ENCODE data around the gene CMTM6. TPM values are rescaled to one million over a fixed set of nuclear protein-coding genes. Genes with fewer than 3 reads are reported as not detected.
"Not testable (repeated sequence)": the region's sequence is repeated elsewhere in the genome, so short reads cannot be mapped to it uniquely, and the experiment has no call there.

The CMTM6 gene
- total RNA-seq, 1 experiment from 2014 or later, result 36.8 TPM

DNA sequence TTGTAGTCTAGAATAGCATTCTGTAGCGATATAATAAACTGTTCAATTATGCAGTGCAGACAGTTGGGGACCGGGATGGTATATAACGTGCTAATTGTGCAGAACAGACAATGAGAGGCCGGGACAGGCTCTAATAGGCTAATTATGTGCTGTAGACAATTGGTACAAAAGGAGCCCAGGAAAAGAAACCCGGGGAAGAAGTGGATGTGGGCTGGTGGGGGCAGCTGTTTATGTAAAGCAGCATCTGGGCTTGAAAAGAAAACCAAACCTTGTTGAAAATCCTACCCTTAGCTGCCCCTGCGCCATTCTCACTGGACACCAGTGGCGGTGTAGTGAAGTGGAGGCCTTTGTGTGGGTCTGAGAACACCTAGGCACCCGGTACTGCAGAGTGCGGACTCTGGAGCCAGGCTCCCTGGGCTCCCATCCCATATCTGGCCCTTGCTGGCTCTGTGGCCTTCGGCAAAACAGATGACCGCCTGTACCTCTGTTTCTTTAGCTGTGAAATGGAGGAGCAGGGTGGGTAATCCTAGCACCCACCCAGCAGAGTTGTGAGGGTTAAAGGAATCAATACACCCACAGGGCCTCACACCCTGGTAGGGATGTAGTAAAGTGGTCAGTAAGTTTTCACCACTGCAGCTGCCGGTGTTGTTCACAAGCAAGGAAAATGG is 51.5 kb downstream of the CMTM6 start:
- no peak for DNase-seq
- Histone ChIP-seq H3K9me3 (replicated peaks) (no peaks in the 10 kb centered on the region), H3K27me3 (no peaks in the 10 kb centered on the region), H3K4me3 (no peak overlapping the region), H3K4me1 (no peaks in the 10 kb centered on the region), H3K36me3 (no peaks in the 10 kb centered on the region), H3K27ac (no peak overlapping the region)

DNA sequence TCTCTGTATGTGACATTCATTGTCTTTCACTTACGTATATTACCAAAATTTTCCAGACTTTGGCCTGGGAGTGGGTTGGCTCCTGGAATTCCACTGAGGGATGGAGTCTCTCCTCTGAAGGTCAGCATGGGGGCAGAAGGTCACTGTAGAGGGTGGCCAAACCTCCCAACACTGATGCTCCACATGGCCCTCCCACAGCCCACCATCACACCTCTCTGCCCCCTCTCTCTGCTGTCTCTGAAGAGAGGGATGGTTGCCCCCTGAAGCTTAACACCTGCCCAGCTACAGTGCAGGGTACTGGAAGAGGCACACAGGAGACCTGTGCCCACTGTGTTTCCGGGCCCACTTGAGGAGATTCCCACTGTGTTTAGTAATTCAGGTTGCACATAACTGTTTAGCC is 52.2 kb downstream of the CMTM6 start:
- no peaks in the 10 kb centered on the region for H3K9me3 ChIP-seq (replicated peaks)
- H3K27ac ChIP-seq, result no peak overlapping the region
- H3K36me3 ChIP-seq, result no peaks in the 10 kb centered on the region
- DNase-seq, result no peak
- no peak overlapping the region for H3K4me3 ChIP-seq
- H3K4me1 ChIP-seq, result no peaks in the 10 kb centered on the region
- H3K27me3 ChIP-seq, result no peaks in the 10 kb centered on the region

DNA sequence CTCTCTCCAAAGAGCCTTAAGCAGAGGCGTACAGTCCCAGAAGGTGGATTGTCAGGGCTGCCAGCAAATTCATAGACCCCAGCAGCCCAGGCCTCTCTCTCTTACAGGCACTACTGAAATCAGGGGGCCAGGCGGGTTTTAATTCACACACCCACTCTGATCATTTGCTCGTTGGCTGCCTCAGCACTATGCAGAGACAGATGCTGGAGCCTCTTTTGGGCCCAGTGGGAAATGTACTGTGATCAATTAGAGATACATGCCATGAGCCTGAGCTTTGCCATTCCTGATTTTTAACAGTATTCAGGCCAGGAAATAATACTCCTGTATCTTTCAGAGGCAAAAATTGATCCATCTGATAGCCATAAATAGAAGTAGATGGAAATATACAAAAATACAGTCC is 53.0 kb downstream of the CMTM6 start:
- Histone ChIP-seq H3K27me3 (no peaks in the 10 kb centered on the region), H3K4me1 (no peaks in the 10 kb centered on the region), H3K4me3 (no peak overlapping the region), H3K27ac (no peak overlapping the region), H3K9me3 (replicated peaks) (no peaks in the 10 kb centered on the region), H3K36me3 (no peaks in the 10 kb centered on the region)
- DNase-seq, result no peak

DNA sequence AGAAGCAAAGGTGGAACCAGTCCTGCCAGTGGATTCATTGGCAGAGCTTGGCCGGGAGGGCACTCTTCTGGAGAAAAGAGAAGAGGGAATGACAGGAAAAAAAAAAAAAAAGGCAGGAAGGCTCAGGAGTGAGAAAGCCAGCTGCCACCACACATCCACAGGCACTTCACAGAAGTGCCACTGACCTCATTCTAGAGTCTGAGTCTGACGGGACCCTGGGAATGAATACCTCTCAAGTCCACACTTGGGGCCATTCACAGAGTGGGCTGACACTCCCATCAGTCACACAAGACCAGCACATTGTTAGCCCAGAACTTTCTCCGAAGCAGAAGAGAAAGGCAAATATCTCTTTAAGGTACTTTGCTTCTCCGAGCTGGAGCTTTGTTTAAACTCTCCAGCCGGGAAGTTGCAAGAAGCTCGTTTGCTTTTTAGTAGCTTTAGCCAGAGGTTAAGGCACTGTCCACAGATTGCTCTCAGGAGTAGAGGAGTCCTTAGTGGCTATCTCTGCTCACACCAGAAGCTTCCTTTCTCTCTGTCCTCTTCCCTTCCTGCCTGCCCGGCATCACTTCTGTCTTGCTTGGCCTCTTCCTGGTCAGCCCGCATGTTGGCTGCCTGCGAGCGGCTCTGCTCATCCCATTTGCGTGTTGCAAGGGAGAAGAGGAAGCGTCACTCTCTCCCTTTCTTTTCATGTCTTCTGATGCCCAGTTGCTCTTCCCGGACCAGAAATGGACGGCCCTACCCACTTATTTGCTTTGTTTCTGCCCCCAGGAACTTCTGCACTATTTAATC is 53.8 kb downstream of the CMTM6 start:
- no peaks in the 10 kb centered on the region for H3K27me3 ChIP-seq
- peak in 1 of 2 experiments; percentile 42 for DNase-seq
- H3K36me3 ChIP-seq, result no peaks in the 10 kb centered on the region
- no peaks in the 10 kb centered on the region for H3K4me1 ChIP-seq
- H3K9me3 ChIP-seq (replicated peaks), result no peaks in the 10 kb centered on the region
- no peak overlapping the region for H3K27ac ChIP-seq
- no peak overlapping the region for H3K4me3 ChIP-seq

DNA sequence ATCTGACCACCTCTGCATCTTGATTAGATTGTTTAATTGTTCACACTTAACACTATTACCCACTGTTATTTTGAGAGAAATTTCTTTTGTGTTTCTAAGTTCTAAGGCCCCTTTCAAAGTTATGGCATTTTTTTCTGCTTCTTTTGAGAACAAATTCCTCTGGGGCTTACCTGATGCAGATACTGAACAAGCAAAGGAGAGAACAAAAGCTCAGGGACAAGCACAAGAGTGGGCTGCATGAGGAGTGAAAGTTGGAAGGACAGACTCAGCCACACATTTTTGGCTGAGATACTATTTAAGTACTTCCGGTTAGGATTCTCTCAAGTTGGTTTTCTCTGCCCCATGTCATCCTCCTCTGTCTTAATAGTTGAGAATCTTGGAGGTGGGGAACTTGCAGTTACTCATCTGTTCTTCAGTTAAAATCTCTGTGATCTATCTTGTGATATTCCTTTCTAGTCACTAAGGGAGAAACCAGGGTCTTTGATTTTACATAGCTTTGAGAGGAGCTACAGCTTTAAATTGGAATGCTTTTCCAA is 54.7 kb downstream of the CMTM6 start:
- H3K27ac ChIP-seq, result no peak overlapping the region
- no peak overlapping the region for H3K4me3 ChIP-seq
- no peaks in the 10 kb centered on the region for H3K36me3 ChIP-seq
- H3K9me3 ChIP-seq (replicated peaks), result no peaks in the 10 kb centered on the region
- no peak for DNase-seq
- H3K4me1 ChIP-seq, result no peaks in the 10 kb centered on the region
- H3K27me3 ChIP-seq, result no peaks in the 10 kb centered on the region

DNA sequence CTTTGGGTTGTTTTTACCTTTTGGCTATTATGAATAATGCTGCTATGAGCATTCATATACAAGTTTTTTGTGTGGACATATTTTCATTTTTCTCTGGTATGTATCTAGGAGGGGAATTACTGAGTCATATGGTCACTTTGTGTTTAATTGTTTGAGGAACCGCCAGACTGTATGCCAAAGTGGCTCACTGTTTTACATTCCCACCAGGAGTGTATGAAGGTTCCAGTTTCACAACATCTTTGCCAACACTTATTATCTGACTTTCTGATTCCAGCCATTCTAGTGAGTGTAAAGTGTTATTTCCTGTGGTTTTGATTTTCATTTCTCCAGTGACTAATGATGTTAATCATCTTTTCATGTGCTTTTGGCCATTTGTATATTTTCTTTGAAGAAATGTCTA is 59.2 kb downstream of the CMTM6 start:
- H3K4me1 ChIP-seq, result no peaks in the 10 kb centered on the region
- no peaks in the 10 kb centered on the region for H3K27me3 ChIP-seq
- DNase-seq, result no peak
- no peaks in the 10 kb centered on the region for H3K36me3 ChIP-seq
- no peak overlapping the region for H3K27ac ChIP-seq
- no peak overlapping the region for H3K4me3 ChIP-seq
- no peaks in the 10 kb centered on the region for H3K9me3 ChIP-seq (replicated peaks)

DNA sequence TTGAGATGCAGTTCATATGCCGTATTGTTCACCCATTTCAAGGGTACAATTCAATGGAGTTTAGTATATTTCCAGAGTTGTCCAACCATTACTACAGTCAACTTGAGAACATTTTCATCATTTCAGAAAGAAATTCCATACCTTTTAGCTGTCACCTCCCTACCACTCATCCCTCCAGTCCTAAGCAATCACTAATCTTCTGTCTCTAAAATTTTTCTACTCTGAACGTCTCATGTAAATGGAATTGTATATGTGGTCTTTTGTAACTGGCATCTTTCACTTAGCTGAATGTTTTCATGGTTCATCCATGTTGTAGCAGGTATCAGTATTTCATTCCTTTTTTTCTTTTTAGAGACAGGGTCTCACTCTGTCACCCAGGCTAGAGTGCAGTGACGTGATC is 59.9 kb downstream of the CMTM6 start:
- Histone ChIP-seq H3K9me3 (replicated peaks) (no peaks in the 10 kb centered on the region), H3K36me3 (no peaks in the 10 kb centered on the region), H3K4me3 (no peak overlapping the region), H3K27me3 (no peaks in the 10 kb centered on the region), H3K4me1 (no peaks in the 10 kb centered on the region), H3K27ac (no peak overlapping the region)
- no peak for DNase-seq

DNA sequence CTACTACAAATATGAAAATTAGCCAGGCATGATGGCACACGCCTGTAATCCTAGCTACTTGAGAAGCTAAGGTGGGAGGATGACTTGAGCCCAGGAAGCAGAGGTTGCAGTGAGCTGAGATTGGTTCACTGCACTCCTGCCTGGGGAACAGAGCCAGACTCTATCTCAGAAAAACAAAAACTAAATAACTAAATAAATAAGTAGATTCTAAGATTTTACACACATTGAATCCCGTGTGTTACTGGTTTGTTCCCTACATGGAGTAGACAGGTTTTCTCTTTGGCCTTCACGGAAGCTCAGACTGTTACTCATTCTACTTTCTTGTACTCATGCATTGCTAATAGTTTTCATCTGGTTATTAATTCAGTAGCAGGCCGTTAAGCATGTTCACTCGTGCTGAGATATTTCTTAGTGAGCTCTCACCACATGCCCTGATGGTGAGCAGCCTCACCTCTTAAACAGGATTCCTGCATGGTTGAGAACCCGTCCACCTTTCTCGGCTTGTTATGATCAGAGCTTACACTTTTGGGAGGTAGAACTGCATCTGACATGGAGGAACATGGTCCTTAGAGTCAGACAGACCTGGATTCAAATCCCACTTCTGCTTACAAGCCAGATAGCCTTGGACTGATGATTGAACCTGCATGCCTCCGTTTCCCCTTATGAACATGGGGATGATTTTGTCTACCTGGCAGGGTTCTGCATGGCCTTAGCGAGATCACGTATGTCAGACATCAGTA is 61.9 kb downstream of the CMTM6 start:
- Histone ChIP-seq H3K36me3 (no peaks in the 10 kb centered on the region), H3K4me3 (no peak overlapping the region), H3K27ac (no peak overlapping the region), H3K4me1 (no peaks in the 10 kb centered on the region), H3K9me3 (replicated peaks) (no peaks in the 10 kb centered on the region), H3K27me3 (no peaks in the 10 kb centered on the region)
- DNase-seq, result no peak

DNA sequence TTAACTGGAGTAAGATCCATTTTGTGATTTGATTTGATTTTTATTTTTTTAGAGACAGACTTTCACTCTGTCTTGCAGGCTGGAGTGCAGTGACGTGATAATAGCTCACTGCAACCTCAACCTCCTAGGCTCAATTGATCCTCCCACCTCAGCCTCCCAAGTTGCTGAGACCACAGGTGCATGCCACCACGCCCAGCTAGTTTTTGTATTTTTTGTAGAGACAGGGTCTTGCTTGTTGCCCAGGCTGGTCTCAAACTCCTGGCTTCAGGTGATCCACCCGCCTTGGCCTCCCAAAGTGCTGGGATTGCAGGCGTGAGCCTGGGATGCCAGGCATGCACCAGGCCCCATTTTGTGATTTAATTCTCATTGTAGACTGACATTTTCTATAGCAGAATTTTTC is 63.2 kb downstream of the CMTM6 start:
- not testable (repeated sequence) for DNase-seq; H3K27me3 ChIP-seq; H3K4me1 ChIP-seq; H3K9me3 ChIP-seq (replicated peaks); H3K27ac ChIP-seq; H3K36me3 ChIP-seq; H3K4me3 ChIP-seq

DNA sequence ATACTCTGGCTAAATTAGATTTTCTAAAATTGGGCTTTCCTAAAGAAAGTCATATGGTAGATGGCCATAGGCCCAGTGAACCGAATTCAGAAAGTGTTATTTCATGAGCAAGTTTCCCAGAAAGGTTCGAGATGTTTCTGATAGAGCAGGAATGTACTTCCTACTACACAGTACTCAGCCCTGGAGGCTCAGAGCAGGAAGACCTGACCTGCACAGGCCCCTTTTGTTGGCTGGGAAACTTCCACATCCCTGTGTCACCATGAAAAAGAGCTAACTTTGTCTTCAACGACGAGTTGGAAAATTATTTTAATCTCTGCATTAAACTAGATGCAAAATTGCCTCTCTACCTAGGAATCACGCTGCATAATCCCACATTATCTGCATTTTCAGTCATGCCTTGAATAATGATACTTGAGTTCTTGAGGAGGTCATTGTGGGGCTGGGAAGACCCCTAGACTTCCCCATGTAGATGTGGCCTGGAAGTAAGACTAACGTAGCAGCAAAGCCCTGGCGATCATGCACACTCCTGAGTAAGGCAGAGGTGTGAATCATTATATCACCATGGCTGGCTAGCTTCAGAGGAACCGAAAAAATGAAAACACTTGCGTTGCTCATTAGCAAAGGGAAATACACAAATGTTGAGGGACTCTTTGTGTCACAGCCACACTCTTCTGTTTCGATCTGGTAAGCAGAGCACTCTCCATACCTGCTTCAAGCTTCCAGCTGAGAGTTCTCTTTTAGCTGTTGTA is 63.9 kb downstream of the CMTM6 start:
- Histone ChIP-seq H3K4me3 (no peak overlapping the region), H3K27ac (no peak overlapping the region), H3K27me3 (no peaks in the 10 kb centered on the region), H3K36me3 (no peaks in the 10 kb centered on the region), H3K9me3 (replicated peaks) (no peaks in the 10 kb centered on the region), H3K4me1 (no peaks in the 10 kb centered on the region)
- DNase-seq, result no peak

DNA sequence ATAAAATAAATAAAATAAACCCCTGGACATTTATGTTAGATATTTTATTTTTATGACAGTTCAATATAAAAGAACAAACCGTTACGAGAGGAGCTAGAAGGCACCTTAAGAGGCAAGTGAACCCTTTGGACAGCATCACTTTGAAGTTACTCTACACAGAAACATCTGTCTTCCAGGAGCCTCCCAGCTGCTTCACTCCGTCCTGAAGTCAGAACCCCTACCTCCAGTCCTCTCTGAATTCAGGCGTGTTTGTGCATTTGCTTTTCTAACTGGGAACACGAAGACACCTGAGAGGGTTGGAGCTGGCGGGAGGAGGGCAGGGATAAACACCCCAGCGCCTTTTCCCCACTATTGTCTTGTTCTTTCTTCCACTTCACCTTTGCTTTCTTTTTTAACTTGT is 64.8 kb downstream of the CMTM6 start:
- H3K9me3 ChIP-seq (replicated peaks), result no peaks in the 10 kb centered on the region

DNA sequence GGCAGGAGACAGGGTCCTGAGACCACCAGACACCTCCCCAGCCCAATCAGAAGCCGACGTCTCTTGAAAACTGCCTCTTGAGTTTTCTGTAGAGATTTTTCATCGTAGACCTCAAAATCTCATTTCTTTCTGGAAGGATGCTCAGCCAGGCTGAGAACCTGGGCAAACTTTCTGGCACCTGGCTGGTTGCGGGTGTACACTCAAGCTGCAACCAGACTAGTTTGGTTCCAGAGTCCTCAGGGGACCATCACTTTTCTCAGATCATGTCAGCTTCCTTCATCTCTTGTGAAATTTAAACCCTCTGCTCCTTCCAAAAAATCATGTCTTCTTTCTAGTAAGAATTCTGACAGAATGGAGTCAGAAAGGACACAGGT is 65.8 kb downstream of the CMTM6 start:
- no peaks in the 10 kb centered on the region for H3K27me3 ChIP-seq
- H3K9me3 ChIP-seq (replicated peaks), result no peaks in the 10 kb centered on the region
- no peak for DNase-seq
- no peaks in the 10 kb centered on the region for H3K36me3 ChIP-seq
- H3K4me3 ChIP-seq, result no peak overlapping the region
- no peak overlapping the region for H3K27ac ChIP-seq
- H3K4me1 ChIP-seq, result no peaks in the 10 kb centered on the region

More for the DNA sequence above, 64.8 kb downstream of the CMTM6 start:
- Histone ChIP-seq H3K36me3 (no peaks in the 10 kb centered on the region), H3K4me3 (no peak overlapping the region), H3K27ac (no peak overlapping the region), H3K27me3 (no peaks in the 10 kb centered on the region), H3K4me1 (no peaks in the 10 kb centered on the region)
- DNase-seq, result no peak

DNA sequence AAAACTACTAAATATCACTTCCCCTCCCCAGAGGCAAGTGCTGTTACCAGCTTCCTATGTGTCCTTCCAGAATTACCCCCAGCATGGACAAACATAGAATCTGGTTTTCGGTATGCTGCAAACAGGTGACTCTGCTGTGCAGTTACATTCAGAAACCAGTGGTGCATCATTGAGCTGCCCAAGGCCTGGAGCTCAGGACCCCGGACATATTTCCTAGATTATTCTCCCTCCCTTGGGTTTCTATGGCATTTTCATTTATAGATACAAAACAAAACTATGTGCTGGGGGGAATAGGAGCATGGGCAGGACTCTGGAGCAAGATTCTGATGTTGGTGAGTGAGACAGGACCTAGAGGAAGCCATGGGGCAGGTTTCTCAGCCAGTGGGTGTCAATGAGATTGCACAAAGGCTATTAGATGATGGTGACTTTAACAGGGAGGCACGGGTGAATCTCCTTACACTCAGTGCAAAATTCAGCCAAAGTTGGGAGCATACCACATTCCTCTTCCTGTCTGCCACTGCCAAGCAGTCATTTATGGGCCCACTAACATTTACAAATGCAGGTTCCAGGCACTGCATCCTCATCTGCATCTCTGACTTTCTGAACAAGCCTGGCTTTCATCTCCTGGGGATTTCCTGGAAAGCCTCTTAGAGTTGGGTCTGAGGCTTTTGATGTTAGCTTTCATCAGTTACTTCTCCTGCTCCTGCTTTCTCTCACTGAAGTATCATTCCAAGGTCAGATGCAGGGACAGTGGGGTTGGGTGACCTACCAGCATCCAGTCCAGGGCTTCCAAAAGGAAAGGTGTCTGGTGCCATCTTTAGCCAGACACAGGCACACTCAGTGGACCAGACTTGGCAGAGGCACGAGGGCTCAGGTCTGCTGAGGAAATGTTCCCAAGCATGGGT is 66.5 kb downstream of the CMTM6 start:
- Histone ChIP-seq H3K4me3 (no peak overlapping the region), H3K9me3 (replicated peaks) (no peaks in the 10 kb centered on the region), H3K36me3 (no peaks in the 10 kb centered on the region), H3K27ac (no peak overlapping the region), H3K27me3 (no peaks in the 10 kb centered on the region), H3K4me1 (no peaks in the 10 kb centered on the region)
- DNase-seq, result no peak

DNA sequence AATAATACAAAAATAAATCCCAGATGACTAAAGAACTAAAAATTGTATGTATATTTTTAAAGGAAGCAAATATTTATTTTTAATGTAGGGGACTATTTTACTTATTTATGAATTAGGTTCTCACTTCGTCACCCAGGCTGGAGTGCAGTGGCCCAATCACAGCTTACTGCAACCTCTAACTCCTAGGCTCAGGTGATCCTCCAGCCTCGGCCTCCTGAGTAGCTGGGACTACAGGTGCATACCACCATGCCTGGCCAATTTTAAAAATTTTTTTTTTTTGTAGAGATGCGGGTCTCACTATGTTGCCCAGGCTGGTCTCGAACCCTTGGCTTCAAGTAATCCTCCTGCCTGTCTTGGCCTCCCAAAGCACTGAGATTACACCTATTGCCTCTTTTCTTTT is 68.4 kb downstream of the CMTM6 start:
- Histone ChIP-seq H3K27me3 (no peaks in the 10 kb centered on the region), H3K36me3 (no peaks in the 10 kb centered on the region), H3K4me1 (no peaks in the 10 kb centered on the region), H3K27ac (no peak overlapping the region), H3K9me3 (replicated peaks) (no peaks in the 10 kb centered on the region), H3K4me3 (no peak overlapping the region)
- no peak for DNase-seq
